ENCODE results near the gene MPZ. TPM values are rescaled to one million over a fixed set of nuclear protein-coding genes. Genes with fewer than 3 reads are reported as not detected.

Gene MPZ
- total RNA-seq, 4 donors from 2014 or later, result 0.75 to 1.4 (median 1.1) TPM

GRCh38 chr1:161287482-161288054 is 22.2 kb downstream of the MPZ start:
- Histone ChIP-seq H3K4me3 (no peak overlapping the region), H3K27ac (no peak overlapping the region), H3K27me3 (no peaks in the 10 kb centered on the region), H3K9me3 (no peaks in the 10 kb centered on the region), H3K4me1 (no peaks in the 10 kb centered on the region), H3K36me3 (peaks cover 0 to 18% (median 5%) of the 10 kb centered on the region in 3 donors)
- TF ChIP-seq CTCF (IDR thresholded peaks at IDR 0.05) (no peak), POLR2A (IDR thresholded peaks at IDR 0.05) (no peak)
- DNase-seq, result no peak
- WGBS, 2 donors, result 87 to 90% methylated on average over 3 of the region's 3 CpGs
- intact Hi-C loops (cut with DNase I), result no loop called here

- intact Hi-C loops (cut with DNase I), result no loop called here
- Histone ChIP-seq H3K9me3 (no peaks in the 10 kb centered on the region), H3K36me3 (peaks cover 0 to 18% (median 5%) of the 10 kb centered on the region in 3 donors), H3K27me3 (no peaks in the 10 kb centered on the region), H3K4me3 (no peak overlapping the region), H3K4me1 (no peaks in the 10 kb centered on the region), H3K27ac (no peak overlapping the region)
- no peak for TF ChIP-seq CTCF (IDR thresholded peaks at IDR 0.05)
- TF ChIP-seq POLR2A (IDR thresholded peaks at IDR 0.05), result no peak
- no peak for DNase-seq
- 58 to 74% methylated on average over 5 of the region's 5 CpGs for WGBS, 2 donors
Measured at GRCh38 chr1:161285521-161285920, 24.2 kb downstream of the MPZ start.

- no peak for DNase-seq
- no peaks in the 10 kb centered on the region for H3K9me3 ChIP-seq
- H3K27me3 ChIP-seq, result no peaks in the 10 kb centered on the region
- H3K36me3 ChIP-seq, result peaks cover 0 to 18% (median 5%) of the 10 kb centered on the region in 3 donors
- 94 to 100% methylated on average over 2 of the region's 2 CpGs for WGBS, 2 donors
- intact Hi-C loops (cut with DNase I), result no loop called here
- no peaks in the 10 kb centered on the region for H3K4me1 ChIP-seq
- no peak overlapping the region for H3K4me3 ChIP-seq
- TF ChIP-seq CTCF (IDR thresholded peaks at IDR 0.05) (no peak), POLR2A (IDR thresholded peaks at IDR 0.05) (no peak)
- no peak overlapping the region for H3K27ac ChIP-seq
Measured at GRCh38 chr1:161285113-161285512, 24.7 kb downstream of the MPZ start.

GRCh38 chr1:161282991-161283390 is 26.8 kb downstream of the MPZ start:
- Histone ChIP-seq H3K9me3 (no peaks in the 10 kb centered on the region), H3K4me3 (no peak overlapping the region), H3K36me3 (peaks cover 0 to 18% (median 5%) of the 10 kb centered on the region in 3 donors), H3K27me3 (no peaks in the 10 kb centered on the region), H3K4me1 (no peaks in the 10 kb centered on the region), H3K27ac (no peak overlapping the region)
- WGBS, 2 donors, result 92 to 96% methylated on average over 1 of the region's 1 CpG
- TF ChIP-seq CTCF (IDR thresholded peaks at IDR 0.05), result no peak
- intact Hi-C loops (cut with DNase I), result no loop called here
- no peak for DNase-seq

- H3K36me3 ChIP-seq, result no peaks in the 10 kb centered on the region
- H3K27ac ChIP-seq, result no peak overlapping the region
- H3K4me3 ChIP-seq, result no peak overlapping the region
- intact Hi-C loops (cut with DNase I), result no loop called here
- H3K4me1 ChIP-seq, result no peaks in the 10 kb centered on the region
- 72 to 95% methylated on average over 2 to 3 of the region's 3 CpGs for WGBS, 2 donors
- H3K27me3 ChIP-seq, result no peaks in the 10 kb centered on the region
- TF ChIP-seq POLR2A (IDR thresholded peaks at IDR 0.05) (no peak), CTCF (IDR thresholded peaks at IDR 0.05) (no peak)
- DNase-seq, result no peak
- no peaks in the 10 kb centered on the region for H3K9me3 ChIP-seq
Measured at GRCh38 chr1:161274874-161275273, 34.9 kb downstream of the MPZ start.

Measured in esophagus squamous epithelium (tissue), 5 donors.